GM21360 (cell line): ENCODE measurements around the gene TXLNG.
A peak's percentile ranks its signal among the peaks of the same experiment; 100 is the strongest.

ENCODE experiments used
- ATAC-seq: cut with Tn5 transposase; IDR thresholded peaks from one replicate; pipeline ENCODE4 v1.9.1; 2021; ENCODE audit warnings: mild to moderate bottlenecking, moderate library complexity; ENCODE audit not compliant: unreplicated experiment

TXLNG gene

DNA sequence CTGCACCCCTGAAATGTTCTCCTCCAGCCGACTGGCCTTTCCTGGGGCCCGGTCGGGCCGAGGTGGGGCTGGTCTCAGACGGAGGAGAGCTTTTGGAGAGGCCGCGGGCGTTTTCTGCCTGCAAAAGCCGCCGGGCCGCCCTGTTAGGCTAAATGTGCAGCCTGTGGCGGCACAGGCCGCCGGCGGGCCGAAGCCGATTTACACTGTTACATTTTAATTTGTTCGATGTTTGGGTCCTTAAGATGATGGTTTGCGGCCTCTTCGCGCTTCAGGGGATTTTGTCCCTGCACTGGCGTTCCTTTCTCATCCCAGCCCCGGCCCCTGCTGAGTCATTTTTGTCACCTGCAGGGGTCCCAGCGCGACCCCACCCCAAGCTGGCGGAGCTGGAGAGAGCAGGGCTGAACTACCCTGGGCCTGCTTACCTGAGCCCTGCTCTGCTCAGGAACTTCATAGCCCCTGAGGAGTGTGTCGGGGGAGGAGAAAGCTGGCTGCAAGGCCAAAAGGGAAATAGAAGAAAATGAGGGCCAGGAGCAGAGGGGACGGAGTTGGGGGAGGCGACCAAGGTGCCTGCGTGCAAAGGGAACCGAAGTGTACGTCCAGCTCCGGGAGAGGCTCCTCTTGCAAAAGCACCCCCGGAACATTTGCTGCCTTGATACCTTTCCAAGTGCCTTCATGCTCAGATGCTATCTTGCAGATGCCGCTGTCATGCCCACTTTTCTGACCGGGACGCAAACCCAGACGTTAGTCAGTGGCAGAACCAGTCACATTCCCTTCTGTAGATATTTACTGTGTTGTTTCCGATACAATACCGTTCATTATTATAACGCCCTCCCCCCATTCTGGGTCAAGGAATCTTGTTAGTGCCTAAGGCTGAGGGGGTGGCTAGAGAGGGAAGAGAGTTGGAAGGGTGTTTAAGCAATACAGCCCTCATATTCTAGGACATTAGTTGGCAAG lies 84.9 kb downstream of the TXLNG start:
- no peak for ATAC-seq

DNA sequence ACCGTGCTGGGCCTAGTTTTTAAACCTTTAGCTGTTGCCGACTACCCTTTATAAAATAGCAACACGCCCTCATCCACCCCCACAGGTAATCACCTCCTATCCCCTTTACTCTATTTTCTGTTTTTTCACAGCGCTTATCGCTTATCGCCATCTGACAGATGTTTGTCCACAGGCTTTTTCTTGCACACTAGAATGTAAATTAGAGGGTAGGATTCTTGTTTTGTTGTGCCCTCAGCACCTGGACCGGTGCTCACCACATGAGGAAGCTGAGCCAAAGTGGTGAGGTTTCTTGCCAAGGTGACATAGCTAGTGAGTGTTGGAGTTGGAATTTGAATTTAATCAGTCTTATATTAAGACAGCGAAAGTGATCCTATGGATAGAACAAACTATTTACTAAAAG lies 86.8 kb downstream of the TXLNG start:
- ATAC-seq = no peak

- no peak for ATAC-seq
Observed at GRCh38 chrX:16874458-16875095, 88.3 kb downstream of the TXLNG start.

GRCh38 chrX:16876696-16877095 lies 90.4 kb downstream of the TXLNG start:
- ATAC-seq = no peak

DNA sequence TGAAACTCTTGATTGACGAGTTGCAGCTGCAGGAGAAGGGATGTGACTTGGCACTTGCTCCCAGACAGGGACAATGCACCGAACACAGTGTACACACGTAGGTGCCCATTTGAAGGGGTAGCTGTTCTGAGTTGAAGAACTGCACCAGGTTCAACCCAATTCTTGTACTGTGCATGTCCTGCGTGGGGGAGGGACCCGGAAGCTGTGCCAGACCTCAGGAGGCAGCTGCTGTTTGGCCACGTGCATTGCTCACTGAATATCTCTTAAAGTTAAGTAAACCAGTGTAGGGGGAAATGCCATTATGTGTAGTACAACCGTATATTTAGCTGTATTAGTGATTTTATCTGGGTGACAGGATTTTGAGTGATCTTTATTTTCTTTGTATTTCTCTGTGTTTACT lies 95.9 kb downstream of the TXLNG start:
- no peak for ATAC-seq

- ATAC-seq = peak; percentile 58
Observed at GRCh38 chrX:16882702-16883486, 96.6 kb downstream of the TXLNG start.

DNA sequence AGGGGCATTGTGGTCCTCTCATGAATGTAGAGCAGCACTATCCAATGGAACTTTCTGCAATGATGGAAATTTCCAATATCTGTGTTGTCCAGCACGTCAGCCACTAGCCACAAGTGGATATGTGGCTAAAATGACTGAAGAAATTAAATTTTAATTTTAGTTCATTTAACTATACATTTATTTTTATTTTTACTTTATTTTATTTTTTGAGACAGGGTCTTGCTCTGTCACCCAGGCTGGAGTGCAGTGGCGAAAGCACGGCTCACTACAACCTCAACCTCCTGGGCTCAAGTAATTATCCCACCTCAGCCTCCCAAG lies 97.2 kb downstream of the TXLNG start:
- ATAC-seq = no peak

DNA sequence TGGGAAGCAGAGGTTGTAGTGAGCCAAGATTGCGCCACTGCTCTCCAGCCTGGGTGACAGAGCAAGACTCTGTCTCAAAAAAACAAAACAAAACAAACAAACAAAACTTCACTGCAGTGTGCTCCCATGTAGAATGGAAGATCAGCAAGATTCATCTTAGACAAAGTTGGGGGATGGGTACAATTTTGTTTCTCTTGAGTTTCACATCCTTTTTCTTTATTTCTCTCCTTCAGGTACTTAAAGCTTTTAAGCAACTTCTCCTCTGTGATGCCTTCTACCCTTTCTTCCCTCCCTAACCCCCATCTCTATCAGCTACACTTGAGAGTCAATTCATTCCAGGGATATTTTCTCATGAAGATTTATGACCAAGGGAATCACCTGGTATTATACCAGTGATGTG lies 99.4 kb downstream of the TXLNG start:
- no peak for ATAC-seq

GRCh38 chrX:16892504-16893362 lies 106.5 kb downstream of the TXLNG start:
- peak; percentile 94 for ATAC-seq
